Omental fat pad (tissue), 4 donors: Measurements from ENCODE around the gene LGALS3BP. TPM values are rescaled to one million over a fixed set of nuclear protein-coding genes. Genes with fewer than 3 reads are reported as not detected.
"Not testable (repeated sequence)": the region's sequence is repeated elsewhere in the genome, so short reads cannot be mapped to it uniquely, and the experiment has no call there.

ENCODE experiments used
- ATAC-seq: fragments of 150-250 bp; one replicate; pipeline ENCODE4 v1.9.1; 2016; ENCODE audit warnings: mild to moderate bottlenecking, moderate library complexity; ENCODE audit not compliant: low FRiP score
- DNase-seq: peaks from one replicate; pipeline ENCODE4 v3.0.0-alpha.2; 2019; ENCODE audit warnings: low spot score
- CTCF ChIP-seq, 3 donors: fragments of 450-650 bp; IDR thresholded peaks; one replicate each; pipeline ENCODE4 v1.5.1; 2016 to 2017; ENCODE audit warnings: antibody characterized with exemption in 3 of 3, mild to moderate bottlenecking in 3 of 3, moderate library complexity in 2 of 3
- total RNA-seq, 4 donors: library from RNA; depleted of rRNA; stranded (reverse); fragments of >200 nt; gene quantifications; one replicate each; pipeline ENCODE4 v1.1.0, GENCODE V29; 2016

The LGALS3BP gene
- total RNA-seq, 4 donors from 2014 or later, result 325 to 516 (median 441) TPM

- ATAC-seq (no peak), DNase-seq (no peak)
- TF ChIP-seq CTCF (IDR thresholded peaks at IDR 0.05), result no peak
Measured at GRCh38 chr17:78963378-78963777, 16.3 kb downstream of the LGALS3BP start.

- ATAC-seq, result not testable (repeated sequence)
Measured at GRCh38 chr17:78962984-78963348, 16.8 kb downstream of the LGALS3BP start.

GRCh38 chr17:78962345-78962983, 17.3 kb downstream of the LGALS3BP start:
- no peak for TF ChIP-seq CTCF (IDR thresholded peaks at IDR 0.05)
- ATAC-seq (no peak), DNase-seq (no peak)

More at GRCh38 chr17:78962984-78963348, 16.8 kb downstream of the LGALS3BP start:
- not testable (repeated sequence) for DNase-seq

- no peak for TF ChIP-seq CTCF (IDR thresholded peaks at IDR 0.05)
- ATAC-seq (no peak), DNase-seq (no peak)
Measured at GRCh38 chr17:78961571-78961970, 18.2 kb downstream of the LGALS3BP start.

GRCh38 chr17:78960928-78961327, 18.8 kb downstream of the LGALS3BP start:
- no peak for TF ChIP-seq CTCF (IDR thresholded peaks at IDR 0.05)
- no peak for DNase-seq
- ATAC-seq, result peak; percentile 43

GRCh38 chr17:78959803-78960202, 19.9 kb downstream of the LGALS3BP start:
- no peak for ATAC-seq
- DNase-seq, result no peak
- no peak for TF ChIP-seq CTCF (IDR thresholded peaks at IDR 0.05)

- no peak for DNase-seq
- no peak for TF ChIP-seq CTCF (IDR thresholded peaks at IDR 0.05)
- peak; percentile 78 for ATAC-seq
Measured at GRCh38 chr17:78958641-78959127, 21.0 kb downstream of the LGALS3BP start.
